Activated T-cell treated with anti-CD3 and anti-CD28 coated beads, Interleukin-2, amount 50 U/mL, for 72 hours (primary cell): ENCODE data around the gene MT1X. TPM values are rescaled to one million over a fixed set of nuclear protein-coding genes. Genes with fewer than 3 reads are reported as not detected.

ENCODE experiments used
- ATAC-seq, 2 donors: fragments of 150-1000 bp; cut with Tn5 transposase; replicated peaks in 1 of 2; 2 replicates each; pipeline ENCODE4 v1.10.0; 2021; ENCODE audit warnings: moderate library complexity in 2 of 2, mild to moderate bottlenecking in 1 of 2
- DNase-seq, 2 donors: peaks; one replicate each; pipeline ENCODE4 v3.0.0; 2021 to 2022; ENCODE audit warnings: mixed read lengths in 1 of 2
- H3K27ac Mint-ChIP-seq: one replicate; pipeline ENCODE4 v1.8.0; 2022; ENCODE audit warnings: mild to moderate bottlenecking, moderate library complexity, mixed read lengths
- H3K27me3 Mint-ChIP-seq: one replicate; pipeline ENCODE4 v1.8.0; 2022; ENCODE audit warnings: low read depth, mixed read lengths
- H3K36me3 Mint-ChIP-seq, 2 donors: one replicate each; pipeline ENCODE4 v1.8.0; 2022; ENCODE audit warnings: mixed read lengths in 2 of 2, mild to moderate bottlenecking in 1 of 2; ENCODE audit not compliant: insufficient read depth in 2 of 2
- H3K4me1 Mint-ChIP-seq: one replicate; pipeline ENCODE4 v1.8.0; 2022; ENCODE audit warnings: low read depth, mixed read lengths
- H3K4me3 Mint-ChIP-seq, 2 donors: one replicate each; pipeline ENCODE4 v1.8.0; 2022; ENCODE audit warnings: mild to moderate bottlenecking in 2 of 2, mixed read lengths in 2 of 2, moderate library complexity in 2 of 2
- H3K9me3 Mint-ChIP-seq, 2 donors: one replicate each; pipeline ENCODE4 v1.8.0; 2022; ENCODE audit warnings: mixed read lengths in 2 of 2
- total RNA-seq, 2 donors: library from RNA; stranded (reverse); gene quantifications; one replicate each; pipeline ENCODE4 v1.2.3, GENCODE V29; 2022

The MT1X gene
- 10 to 100 TPM; 39.4 to 39.8 TPM for total RNA-seq

DNA sequence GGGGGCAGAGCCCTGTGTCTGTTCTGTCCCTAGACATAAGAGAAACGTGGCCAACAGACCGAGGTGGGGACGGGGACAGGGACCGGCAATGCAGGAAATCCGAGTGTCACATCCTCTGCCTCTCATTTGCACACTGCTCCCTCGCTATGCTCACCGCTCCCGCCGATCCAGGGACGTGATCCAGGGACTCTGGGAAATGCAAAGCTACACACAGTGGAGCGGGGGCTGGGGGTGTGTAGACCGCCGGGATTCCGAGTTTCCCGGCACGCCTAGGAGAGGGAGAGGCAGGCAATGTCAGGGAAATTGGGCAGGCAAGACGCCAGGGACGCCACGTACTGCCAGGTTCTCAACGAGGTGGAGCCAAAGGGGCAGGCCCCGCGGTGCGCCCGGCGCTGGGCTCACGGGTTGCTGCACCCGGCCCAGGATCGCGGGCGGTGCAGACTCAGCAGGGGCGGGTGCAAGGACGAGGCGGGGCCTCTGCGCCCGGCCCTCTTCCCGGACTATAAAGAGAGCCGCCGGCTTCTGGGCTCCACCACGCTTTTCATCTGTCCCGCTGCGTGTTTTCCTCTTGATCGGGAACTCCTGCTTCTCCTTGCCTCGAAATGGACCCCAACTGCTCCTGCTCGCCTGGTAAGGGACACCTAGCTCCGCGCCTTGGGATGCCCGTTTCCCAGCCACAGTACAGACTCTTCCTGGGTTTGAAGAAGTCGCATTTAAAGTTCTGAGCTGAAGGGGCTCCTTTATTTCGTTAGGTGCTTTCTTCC lies at the start of gene MT1X:
Gene MT1X, plus strand, starts transcription at position 532 of the 764 bp plus-strand sequence. Its CDS starts 71 bp downstream, at position 603.
- H3K4me3 Mint-ChIP-seq, result peak within 1 kb of the TSS; percentile 94 to 96
- peak within 1 kb of the TSS; percentile 93 for H3K27ac Mint-ChIP-seq
- H3K4me1 Mint-ChIP-seq, result peaks cover 38% of the 10 kb centered on the region
- ATAC-seq (peak; percentile 96 to 97), DNase-seq (peak; percentile 91 to 92)
- H3K36me3 Mint-ChIP-seq, result peaks cover 3 to 6% of the 10 kb centered on the region in 2 donors
- H3K27me3 Mint-ChIP-seq, result no peaks in the 10 kb centered on the region
- H3K9me3 Mint-ChIP-seq, result no peaks in the 10 kb centered on the region

DNA sequence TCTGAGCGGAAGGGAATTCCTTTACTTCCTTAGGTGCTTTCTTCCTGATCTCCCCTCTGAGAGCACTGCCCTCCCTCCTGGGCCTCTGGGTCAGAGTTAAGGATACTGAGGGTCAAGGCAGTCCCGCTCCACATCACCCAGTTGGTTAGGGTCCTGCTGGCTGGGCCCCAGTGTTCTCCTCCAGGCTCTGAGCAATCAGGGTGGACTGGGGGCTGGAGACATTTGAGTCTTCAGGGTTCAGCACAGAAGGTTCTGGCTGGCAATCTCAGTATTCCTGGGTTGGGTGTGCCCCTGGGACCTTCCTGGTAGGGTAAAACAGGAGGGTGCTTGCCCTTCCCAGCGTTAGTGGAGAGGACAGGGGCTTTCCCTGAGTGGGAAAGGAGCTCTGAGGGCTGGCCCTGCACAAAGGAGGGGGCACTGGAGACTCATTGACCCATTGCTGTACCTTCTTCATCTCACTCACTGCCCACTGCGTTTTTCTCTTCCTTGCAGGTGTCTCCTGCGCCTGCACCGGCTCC lies 49.4 kb upstream of the MT1X start:
- Mint-ChIP-seq H3K4me1 (peaks cover 52% of the 10 kb centered on the region), H3K4me3 (peak overlapping the region; percentile 76 to 85), H3K27me3 (peaks cover 77% of the 10 kb centered on the region), H3K36me3 (no peaks in the 10 kb centered on the region), H3K9me3 (no peaks in the 10 kb centered on the region), H3K27ac (no peak overlapping the region)
- DNase-seq (no peak), ATAC-seq (no peak)

DNA sequence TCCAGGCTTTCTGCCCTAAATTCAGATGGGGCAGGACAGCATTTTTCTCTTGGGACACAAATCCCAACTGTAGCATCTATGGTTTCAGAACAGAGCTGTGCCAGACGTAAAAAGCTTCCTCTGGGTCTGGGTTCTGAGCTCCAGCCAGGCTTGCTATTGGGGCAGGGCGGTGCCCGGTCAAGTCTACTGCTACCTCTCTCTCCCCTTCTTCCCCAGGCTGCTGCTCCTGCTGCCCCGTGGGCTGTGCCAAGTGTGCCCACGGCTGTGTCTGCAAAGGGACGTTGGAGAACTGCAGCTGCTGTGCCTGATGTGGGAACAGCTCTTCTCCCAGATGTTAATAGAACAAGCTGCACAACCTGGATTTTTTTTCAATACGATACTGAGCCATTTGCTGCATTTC lies 48.7 kb upstream of the MT1X start:
- Mint-ChIP-seq H3K4me3 (no peak overlapping the region), H3K36me3 (no peaks in the 10 kb centered on the region), H3K4me1 (peaks cover 56% of the 10 kb centered on the region), H3K27ac (no peak overlapping the region), H3K27me3 (peaks cover 83% of the 10 kb centered on the region), H3K9me3 (no peaks in the 10 kb centered on the region)
- ATAC-seq (no peak), DNase-seq (no peak)

DNA sequence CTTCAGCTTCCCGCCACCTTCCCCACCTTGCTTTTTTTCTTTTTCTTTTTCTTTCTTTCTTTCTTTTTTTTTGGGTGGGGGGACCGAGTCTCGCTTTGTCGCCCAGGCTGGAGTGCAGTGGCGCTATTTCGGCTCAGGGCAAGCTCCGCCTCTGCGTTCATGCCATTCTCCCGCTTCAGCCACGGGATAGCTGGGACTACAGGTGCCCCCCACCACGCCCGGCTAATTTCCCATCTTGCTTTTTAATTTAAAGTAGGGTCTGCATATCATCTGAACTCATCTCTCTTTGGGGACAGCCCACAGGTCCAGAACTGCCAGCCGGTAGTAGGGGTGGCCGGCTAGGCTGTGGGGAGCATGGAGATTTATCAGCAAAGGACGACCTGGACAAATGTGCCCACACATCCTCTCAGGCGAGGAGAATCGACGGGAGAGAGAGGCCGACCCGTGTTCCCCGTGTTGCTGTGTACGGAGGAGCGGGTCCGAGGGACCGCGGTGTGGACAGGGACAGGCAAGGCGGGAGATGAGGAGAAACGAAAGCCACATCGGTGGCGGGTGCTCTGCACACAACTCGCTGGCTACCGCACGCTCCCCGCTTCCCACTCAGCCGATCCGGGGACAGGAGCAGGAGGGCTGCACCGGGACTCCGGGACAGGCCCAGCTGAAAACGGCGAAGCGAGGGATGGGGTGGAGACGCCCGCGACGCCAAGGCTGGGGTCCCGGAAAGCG lies 47.4 kb upstream of the MT1X start:
- no peaks in the 10 kb centered on the region for H3K9me3 Mint-ChIP-seq
- H3K27ac Mint-ChIP-seq, result no peak overlapping the region
- peak overlapping the region; percentile 68 to 84 for H3K4me3 Mint-ChIP-seq
- no peaks in the 10 kb centered on the region for H3K36me3 Mint-ChIP-seq
- peaks cover 95% of the 10 kb centered on the region for H3K27me3 Mint-ChIP-seq
- DNase-seq (no peak), ATAC-seq (no peak)
- H3K4me1 Mint-ChIP-seq, result peaks cover 55% of the 10 kb centered on the region

DNA sequence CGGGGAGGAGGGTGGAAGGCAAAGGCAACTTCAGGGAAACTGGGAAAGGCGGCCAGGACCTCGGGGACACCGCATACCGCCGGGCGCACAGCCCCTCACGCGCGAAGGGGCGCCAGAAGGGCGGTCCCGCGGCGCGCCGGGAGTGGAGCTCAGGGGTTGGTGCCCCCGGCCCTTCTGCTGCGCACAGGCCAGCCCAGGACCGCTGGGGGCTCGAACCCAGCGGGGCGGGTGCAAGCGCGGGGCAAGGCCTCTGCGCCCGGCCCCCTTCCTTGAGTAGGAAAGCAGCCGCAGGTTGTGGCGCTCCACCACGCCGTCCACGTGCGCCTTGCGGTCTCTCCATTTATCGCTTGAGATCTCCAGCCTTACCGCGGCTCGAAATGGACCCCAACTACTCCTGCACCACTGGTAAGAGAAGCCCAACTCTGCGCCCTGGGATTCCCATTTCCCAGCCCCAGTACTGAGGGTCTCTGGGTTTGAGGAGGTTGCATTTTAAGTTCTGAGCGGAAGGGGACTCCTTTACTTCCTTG lies 46.8 kb upstream of the MT1X start:
- DNase-seq, result no peak
- peak overlapping the region; percentile 68 to 84 for H3K4me3 Mint-ChIP-seq
- H3K27ac Mint-ChIP-seq, result no peak overlapping the region
- no peak for ATAC-seq
- peaks cover 95% of the 10 kb centered on the region for H3K27me3 Mint-ChIP-seq
- H3K9me3 Mint-ChIP-seq, result no peaks in the 10 kb centered on the region
- no peaks in the 10 kb centered on the region for H3K36me3 Mint-ChIP-seq
- peaks cover 49% of the 10 kb centered on the region for H3K4me1 Mint-ChIP-seq

DNA sequence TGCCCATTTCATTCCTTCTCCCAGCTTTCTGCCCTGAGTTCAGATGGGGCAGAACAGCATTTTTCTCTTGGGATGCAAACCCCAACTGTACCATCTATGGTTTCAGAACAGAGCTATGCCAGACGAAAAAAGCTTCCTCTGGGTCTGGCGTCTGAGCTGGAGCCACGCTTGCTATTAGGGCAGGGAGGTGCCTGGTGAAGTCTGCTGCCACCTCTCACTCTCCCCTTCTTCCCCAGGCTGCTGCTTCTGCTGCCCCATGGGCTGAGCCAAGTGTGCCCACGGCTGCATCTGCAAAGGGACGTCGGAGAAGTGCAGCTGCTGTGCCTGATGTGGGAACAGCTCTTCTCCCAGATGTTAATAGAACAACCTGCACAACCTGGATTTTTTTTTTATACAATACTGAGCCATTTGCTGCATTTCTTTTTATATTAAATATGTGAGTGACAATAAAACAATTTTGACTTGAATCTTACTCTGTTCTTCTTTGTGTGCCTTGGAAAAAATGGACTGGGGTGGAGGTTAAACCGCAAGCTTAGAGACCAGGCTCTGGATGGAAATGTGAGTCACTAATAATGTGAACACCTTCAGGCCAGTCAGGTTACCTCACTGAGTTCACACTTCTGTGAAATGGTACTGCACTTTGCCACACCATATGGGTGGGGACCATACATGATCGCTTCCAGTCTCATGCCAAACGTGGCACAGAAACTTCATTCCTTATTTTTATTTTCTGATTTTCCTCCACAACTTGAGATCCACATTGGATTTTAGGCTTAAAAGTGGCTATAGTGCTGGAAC lies 45.5 kb upstream of the MT1X start:
- ATAC-seq (no peak), DNase-seq (no peak)
- H3K9me3 Mint-ChIP-seq, result no peaks in the 10 kb centered on the region
- H3K27ac Mint-ChIP-seq, result no peak overlapping the region
- H3K4me1 Mint-ChIP-seq, result peaks cover 44% of the 10 kb centered on the region
- H3K4me3 Mint-ChIP-seq, result peak overlapping the region in 1 of 2 donors; percentile 84
- H3K27me3 Mint-ChIP-seq, result peaks cover 91% of the 10 kb centered on the region
- no peaks in the 10 kb centered on the region for H3K36me3 Mint-ChIP-seq

DNA sequence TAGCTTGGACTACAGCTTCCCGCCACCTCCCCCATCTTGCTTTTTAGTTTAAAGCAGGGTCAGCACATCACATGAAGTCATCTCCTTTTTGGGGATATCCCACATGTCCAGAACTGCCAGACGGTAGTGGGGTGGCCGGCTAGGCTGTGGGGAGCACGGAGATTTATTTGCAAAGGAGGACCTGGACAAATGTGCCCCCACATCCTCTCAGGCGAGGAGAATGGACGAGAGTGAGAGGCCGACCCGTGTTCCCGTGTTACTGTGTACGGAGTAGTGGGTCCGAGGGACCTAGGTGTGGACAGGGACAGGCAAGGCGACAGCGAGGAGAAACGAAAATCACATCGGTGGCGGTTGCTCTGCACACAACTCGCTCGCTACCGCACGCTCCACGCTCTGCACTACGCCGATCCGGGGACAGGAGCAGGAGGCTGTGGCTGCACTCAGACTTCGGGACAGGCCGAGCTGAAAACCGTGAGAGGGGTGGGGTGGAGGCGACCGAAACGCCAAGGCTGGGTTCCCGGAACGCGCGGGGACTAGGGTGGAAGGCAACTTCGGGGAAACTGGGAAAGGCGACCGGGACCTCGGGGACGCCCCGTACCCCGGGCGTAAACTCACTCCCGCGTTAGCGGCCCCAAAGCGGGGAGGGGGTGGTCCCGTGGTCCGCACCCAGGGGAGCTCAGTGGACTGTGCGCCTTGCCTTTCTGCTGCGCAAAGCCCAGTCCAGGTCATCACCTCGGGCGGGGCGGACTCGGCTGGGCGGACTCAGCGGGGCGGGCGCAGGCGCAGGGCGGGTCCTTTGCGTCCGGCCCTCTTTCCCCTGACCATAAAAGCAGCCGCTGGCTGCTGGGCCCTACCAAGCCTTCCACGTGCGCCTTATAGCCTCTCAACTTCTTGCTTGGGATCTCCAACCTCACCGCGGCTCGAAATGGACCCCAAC lies 44.2 kb upstream of the MT1X start, which contains the start of gene MT1A:
Gene MT1A, plus strand, starts transcription at position 853 of the 937 bp plus-strand sequence. Its CDS starts 73 bp downstream, at position 926.
- ATAC-seq, result peak; percentile 62 to 70

DNA sequence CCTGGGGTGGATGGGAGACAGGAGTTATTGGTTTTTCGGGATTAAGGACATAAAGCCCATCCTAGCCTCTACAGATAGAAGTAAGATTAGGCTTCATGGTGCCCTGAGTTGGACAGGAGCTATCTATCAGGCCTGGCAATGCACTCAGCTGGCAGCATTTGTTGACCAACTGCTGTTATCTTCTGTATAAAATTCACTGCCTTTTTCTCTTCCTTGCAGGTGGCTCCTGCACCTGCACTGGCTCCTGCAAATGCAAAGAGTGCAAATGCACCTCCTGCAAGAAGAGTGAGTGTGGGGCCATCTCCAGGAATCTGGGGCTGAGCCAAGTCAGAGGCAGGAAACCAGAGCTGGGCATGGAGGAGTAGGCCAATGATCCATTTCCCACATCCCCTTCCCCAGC lies 43.2 kb upstream of the MT1X start:
- no peaks in the 10 kb centered on the region for H3K36me3 Mint-ChIP-seq
- no peak overlapping the region for H3K27ac Mint-ChIP-seq
- H3K27me3 Mint-ChIP-seq, result peaks cover 72% of the 10 kb centered on the region
- DNase-seq, result no peak
- H3K4me3 Mint-ChIP-seq, result no peak overlapping the region
- no peak for ATAC-seq
- no peaks in the 10 kb centered on the region for H3K9me3 Mint-ChIP-seq
- H3K4me1 Mint-ChIP-seq, result peaks cover 52% of the 10 kb centered on the region

More for the DNA sequence above, 44.2 kb upstream of the MT1X start, which contains the start of gene MT1A:
- Mint-ChIP-seq H3K9me3 (no peaks in the 10 kb centered on the region), H3K27me3 (peaks cover 82% of the 10 kb centered on the region), H3K36me3 (no peaks in the 10 kb centered on the region), H3K27ac (no peak within 1 kb of the TSS), H3K4me3 (peak within 1 kb of the TSS; percentile 84), H3K4me1 (peaks cover 48% of the 10 kb centered on the region)
- DNase-seq, result peak; percentile 48 to 58

DNA sequence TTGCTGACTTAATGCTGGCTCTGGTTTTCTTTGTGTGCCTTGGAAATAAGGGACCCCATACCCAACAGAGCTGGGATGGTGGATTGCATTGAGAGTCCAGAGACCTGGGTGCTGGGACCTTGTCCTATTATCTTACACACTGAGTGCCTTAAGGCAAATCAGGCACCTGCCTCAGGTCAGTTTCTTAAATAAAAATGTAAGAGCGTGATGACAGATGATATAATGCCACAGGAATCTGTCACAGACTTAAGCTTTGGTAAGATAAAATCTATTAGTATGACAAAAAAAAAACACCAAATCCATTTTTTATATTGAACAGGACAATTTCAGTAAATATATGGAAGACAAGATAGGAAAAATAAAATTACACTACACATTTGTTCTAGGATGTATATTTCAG lies 42.2 kb upstream of the MT1X start:
- H3K36me3 Mint-ChIP-seq, result no peaks in the 10 kb centered on the region
- no peak overlapping the region for H3K27ac Mint-ChIP-seq
- H3K4me3 Mint-ChIP-seq, result no peak overlapping the region
- H3K27me3 Mint-ChIP-seq, result peaks cover 62% of the 10 kb centered on the region
- no peaks in the 10 kb centered on the region for H3K9me3 Mint-ChIP-seq
- ATAC-seq (no peak), DNase-seq (no peak)
- peaks cover 51% of the 10 kb centered on the region for H3K4me1 Mint-ChIP-seq

DNA sequence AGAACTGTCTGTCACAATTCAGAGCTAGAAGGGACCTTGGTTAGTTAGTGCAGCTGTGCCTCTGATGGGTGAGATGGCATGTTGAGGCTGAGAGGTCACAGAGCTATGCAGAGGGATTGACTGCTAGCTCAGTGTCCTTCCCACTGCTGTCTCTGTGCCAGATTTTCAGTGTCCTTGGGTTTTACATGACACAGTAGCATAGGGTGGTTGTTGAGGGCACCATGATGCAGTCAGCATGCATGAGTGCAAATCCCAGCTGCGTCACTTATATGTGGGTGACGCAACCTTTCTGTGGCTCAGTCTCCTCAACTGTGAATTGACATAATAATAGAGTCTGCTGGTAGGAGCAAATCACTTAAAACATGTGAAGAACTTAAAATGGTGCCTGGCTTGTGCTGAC lies 41.1 kb upstream of the MT1X start:
- Mint-ChIP-seq H3K27ac (no peak overlapping the region), H3K4me1 (peaks cover 43% of the 10 kb centered on the region), H3K27me3 (peaks cover 52% of the 10 kb centered on the region), H3K9me3 (no peaks in the 10 kb centered on the region), H3K4me3 (no peak overlapping the region), H3K36me3 (no peaks in the 10 kb centered on the region)
- no peak for DNase-seq
- no peak for ATAC-seq

DNA sequence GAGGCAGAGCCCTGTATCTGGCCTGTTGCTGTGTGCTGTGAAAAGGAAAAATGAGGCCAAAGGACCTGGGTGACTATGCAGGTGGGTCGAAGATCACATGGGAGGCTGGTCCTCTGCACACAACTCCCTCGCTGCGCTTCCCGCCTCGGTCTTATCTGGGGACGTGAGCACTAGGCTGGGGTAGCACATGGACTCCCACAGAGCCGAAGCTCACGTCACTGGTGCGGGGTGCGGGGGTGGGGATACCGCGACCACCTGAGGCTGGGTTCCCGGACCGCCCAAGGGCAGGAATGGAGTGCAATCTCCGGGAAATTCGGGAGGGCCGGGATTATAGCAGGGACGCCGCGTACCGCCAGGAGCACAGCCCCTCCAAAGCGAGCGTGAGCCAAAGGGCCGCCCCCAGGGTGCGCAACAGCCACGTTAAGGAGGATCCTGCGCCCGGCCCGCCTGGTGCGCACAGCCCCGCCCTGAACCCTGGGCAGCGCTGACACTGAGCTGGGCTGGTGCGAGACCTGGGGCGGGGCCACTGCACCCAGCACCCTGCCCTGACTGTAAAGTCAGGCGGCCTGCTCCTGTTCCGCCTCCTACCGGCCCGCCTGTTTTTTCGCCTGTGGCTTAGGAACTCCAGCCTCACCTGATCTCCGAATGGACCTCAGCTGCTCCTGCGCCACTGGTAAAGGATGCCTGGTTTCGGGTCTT lies 39.0 kb upstream of the MT1X start:
- H3K9me3 Mint-ChIP-seq, result no peaks in the 10 kb centered on the region
- peaks cover 27% of the 10 kb centered on the region for H3K4me1 Mint-ChIP-seq
- no peaks in the 10 kb centered on the region for H3K36me3 Mint-ChIP-seq
- DNase-seq (peak; percentile 87 to 89), ATAC-seq (peak; percentile 100)
- peaks cover 40% of the 10 kb centered on the region for H3K27me3 Mint-ChIP-seq
- H3K27ac Mint-ChIP-seq, result no peak overlapping the region
- peak overlapping the region; percentile 74 for H3K4me3 Mint-ChIP-seq
